ENCODE results near the gene ING4. TPM values are rescaled to one million over a fixed set of nuclear protein-coding genes. Genes with fewer than 3 reads are reported as not detected.

Gene ING4
- total and polyA plus RNA-seq, 8 donors: 8.7 to 53.6 (median 38.6) TPM

- peak; percentile 90 to 98 for DNase-seq
- no peaks in the 10 kb centered on the region for H3K9me3 ChIP-seq
- H3K27ac ChIP-seq: peak overlapping the region; percentile 69 to 94 (median 91)
- H3K4me3 ChIP-seq: peak overlapping the region in 2 of 4 donors; percentile 15 to 37
- intact Hi-C loops (cut with DNase I; ENCODE audit: low total_unique reads): no loop called here
- peak; percentile 62 to 79 (median 72) for TF ChIP-seq POLR2AphosphoS5 (IDR thresholded peaks at IDR 0.05)
- TF ChIP-seq CTCF (IDR thresholded peaks at IDR 0.05): peak in 2 of 7 experiments; percentile 5 to 13
- no peak for TF ChIP-seq POLR2A (IDR thresholded peaks at IDR 0.05)
- no peaks in the 10 kb centered on the region for H3K36me3 ChIP-seq
- 5 to 8% (median 6%) methylated on average over 18 to 21 of the region's 21 CpGs for WGBS, 5 donors
- no peaks in the 10 kb centered on the region for H3K27me3 ChIP-seq
- peaks cover 29 to 47% (median 34%) of the 10 kb centered on the region in 4 donors for H3K4me1 ChIP-seq
Observed at GRCh38 chr12:6613776-6614512, 49.0 kb downstream of the ING4 start.

- intact Hi-C loops (cut with DNase I; ENCODE audit: low total_unique reads): no loop called here
- TF ChIP-seq POLR2A (IDR thresholded peaks at IDR 0.05) (no peak), POLR2AphosphoS5 (IDR thresholded peaks at IDR 0.05) (peak in 1 of 3 donors; percentile 9), CTCF (IDR thresholded peaks at IDR 0.05) (peak in 1 of 7 experiments; percentile 5), EP300 (IDR thresholded peaks at IDR 0.05) (no peak)
- Histone ChIP-seq H3K27ac (peak overlapping the region; percentile 69 to 94 (median 91)), H3K4me3 (peak overlapping the region; percentile 15 to 37 (median 20)), H3K27me3 (no peaks in the 10 kb centered on the region), H3K4me1 (peaks cover 29 to 48% (median 37%) of the 10 kb centered on the region in 4 donors), H3K9me3 (no peaks in the 10 kb centered on the region), H3K36me3 (no peaks in the 10 kb centered on the region)
- peak; percentile 79 to 95 for DNase-seq
- WGBS, 5 donors: 0 to 4% (median 3%) methylated on average over 16 to 17 of the region's 17 CpGs
Observed at GRCh38 chr12:6613015-6613775, 49.7 kb downstream of the ING4 start.

GRCh38 chr12:6612652-6613014 lies 50.3 kb downstream of the ING4 start:
- DNase-seq: no peak
- intact Hi-C loops (cut with DNase I; ENCODE audit: low total_unique reads): no loop called here
- H3K27me3 ChIP-seq: no peaks in the 10 kb centered on the region
- WGBS, 5 donors: 23 to 35% (median 26%) methylated on average over 5 to 7 of the region's 7 CpGs
- no peaks in the 10 kb centered on the region for H3K9me3 ChIP-seq
- peak overlapping the region; percentile 69 to 94 (median 91) for H3K27ac ChIP-seq
- no peaks in the 10 kb centered on the region for H3K36me3 ChIP-seq
- H3K4me1 ChIP-seq: peaks cover 29 to 49% (median 42%) of the 10 kb centered on the region in 4 donors
- peak overlapping the region in 3 of 4 donors; percentile 15 to 37 (median 15) for H3K4me3 ChIP-seq
- no peak for TF ChIP-seq CTCF (IDR thresholded peaks at IDR 0.05)
- no peak for TF ChIP-seq POLR2A (IDR thresholded peaks at IDR 0.05)
- TF ChIP-seq EP300 (IDR thresholded peaks at IDR 0.05): no peak

GRCh38 chr12:6612247-6612646 lies 50.7 kb downstream of the ING4 start:
- intact Hi-C loops (cut with DNase I; ENCODE audit: low total_unique reads): no loop called here
- H3K9me3 ChIP-seq: no peaks in the 10 kb centered on the region
- WGBS, 5 donors: 55 to 60% (median 57%) methylated on average over 4 to 6 of the region's 6 CpGs
- peak overlapping the region; percentile 69 to 94 (median 91) for H3K27ac ChIP-seq
- H3K4me3 ChIP-seq: peak overlapping the region in 2 of 4 donors; percentile 15 to 37
- no peaks in the 10 kb centered on the region for H3K36me3 ChIP-seq
- peak in 1 of 2 donors; percentile 44 for DNase-seq
- TF ChIP-seq EP300 (IDR thresholded peaks at IDR 0.05) (no peak), POLR2A (IDR thresholded peaks at IDR 0.05) (no peak), POLR2AphosphoS5 (IDR thresholded peaks at IDR 0.05) (no peak), CTCF (IDR thresholded peaks at IDR 0.05) (no peak)
- H3K27me3 ChIP-seq: no peaks in the 10 kb centered on the region
- peaks cover 29 to 50% (median 43%) of the 10 kb centered on the region in 4 donors for H3K4me1 ChIP-seq

Measured in stomach (tissue), 9 donors.